Cardiac muscle cell (in vitro differentiated cells and primary cell): Measurements from ENCODE around the gene TTI1. TPM values are rescaled to one million over a fixed set of nuclear protein-coding genes. Genes with fewer than 3 reads are reported as not detected.

Experiments
- DNase-seq, 2 donors: peaks; one replicate each; pipeline versions ENCODE4 v3.0.0 to v3.0.0-alpha.2; 2010 to 2017; ENCODE audit warnings: low read depth in 1 of 2, low spot score in 1 of 2
- H3K27ac ChIP-seq: fragments of 200-600 bp; sonication (generic); 2 replicates; pipeline ENCODE4 v1.5.1; 2016
- H3K27me3 ChIP-seq: fragments of 200-600 bp; sonication (generic); 2 replicates; pipeline ENCODE4 v1.6.0; 2016; ENCODE audit warnings: control low read depth
- H3K36me3 ChIP-seq: fragments of 200-600 bp; sonication (generic); 2 replicates; pipeline ENCODE4 v1.5.1; 2016; ENCODE audit warnings: control low read depth
- H3K4me1 ChIP-seq: fragments of 200-600 bp; sonication (generic); 2 replicates; pipeline ENCODE4 v1.8.1; 2017; ENCODE audit warnings: low read depth, mild to moderate bottlenecking, mixed run types
- H3K4me3 ChIP-seq: fragments of 200-600 bp; sonication (generic); 2 replicates; pipeline ENCODE4 v1.5.1; 2016; ENCODE audit warnings: mild to moderate bottlenecking
- H3K9me3 ChIP-seq: fragments of 200-600 bp; sonication (generic); 2 replicates; pipeline ENCODE4 v1.5.1; 2017; ENCODE audit warnings: low read depth, mild to moderate bottlenecking, control low read depth
- CTCF ChIP-seq: IDR thresholded peaks from 2 replicates; pipeline ENCODE4 v1.5.1; 2012; ENCODE audit warnings: low read depth, mild to moderate bottlenecking, low read length
- polyA plus RNA-seq: library from polyadenylated mRNA; unstranded; fragments of >200 nt; fragmentation: Nextera tagmentation; extraction: Ambion mirVana; gene quantifications from 2 replicates; pipeline ENCODE4 v1.2.1, GENCODE V29; 2016
- total RNA-seq: library from RNA; depleted of rRNA; stranded (reverse); fragments of >200 nt; gene quantifications from 2 replicates; pipeline ENCODE4 v1.2.3, GENCODE V29; 2016

Gene TTI1
- total and polyA plus RNA-seq, 2 experiments from 2014 or later: 23.0 to 23.1 TPM

- TF ChIP-seq CTCF: no peak
- Histone ChIP-seq H3K36me3 (no peaks in the 10 kb centered on the region), H3K4me1 (no peaks in the 10 kb centered on the region), H3K4me3 (no peak overlapping the region), H3K9me3 (no peaks in the 10 kb centered on the region), H3K27me3 (no peaks in the 10 kb centered on the region), H3K27ac (no peak overlapping the region)
- no peak for DNase-seq
These were observed 74.3 kb downstream of the TTI1 start for GRCh38 chr20:37958856-37959520.

- Histone ChIP-seq H3K27me3 (no peaks in the 10 kb centered on the region), H3K27ac (no peak overlapping the region), H3K36me3 (no peaks in the 10 kb centered on the region), H3K9me3 (no peaks in the 10 kb centered on the region), H3K4me3 (no peak overlapping the region), H3K4me1 (no peaks in the 10 kb centered on the region)
- DNase-seq: no peak
- TF ChIP-seq CTCF: no peak
These were observed 77.1 kb downstream of the TTI1 start for GRCh38 chr20:37956107-37956585.

GRCh38 chr20:37955511-37955910, 77.7 kb downstream of the TTI1 start:
- Histone ChIP-seq H3K27me3 (no peaks in the 10 kb centered on the region), H3K9me3 (no peaks in the 10 kb centered on the region), H3K4me3 (no peak overlapping the region), H3K4me1 (no peaks in the 10 kb centered on the region), H3K36me3 (no peaks in the 10 kb centered on the region), H3K27ac (no peak overlapping the region)
- DNase-seq: no peak
- no peak for TF ChIP-seq CTCF

- no peaks in the 10 kb centered on the region for H3K4me1 ChIP-seq
- no peak overlapping the region for H3K4me3 ChIP-seq
- no peaks in the 10 kb centered on the region for H3K9me3 ChIP-seq
- H3K27me3 ChIP-seq: no peaks in the 10 kb centered on the region
- no peaks in the 10 kb centered on the region for H3K36me3 ChIP-seq
- H3K27ac ChIP-seq: no peak overlapping the region
- DNase-seq: no peak
- TF ChIP-seq CTCF: no peak
These were observed 78.6 kb downstream of the TTI1 start for GRCh38 chr20:37954626-37955025.

GRCh38 chr20:37954190-37954589, 79.1 kb downstream of the TTI1 start:
- no peak for DNase-seq
- no peaks in the 10 kb centered on the region for H3K27me3 ChIP-seq
- H3K4me3 ChIP-seq: no peak overlapping the region
- H3K36me3 ChIP-seq: no peaks in the 10 kb centered on the region
- TF ChIP-seq CTCF: no peak
- no peaks in the 10 kb centered on the region for H3K9me3 ChIP-seq
- no peaks in the 10 kb centered on the region for H3K4me1 ChIP-seq
- no peak overlapping the region for H3K27ac ChIP-seq
